Myocyte (in vitro differentiated cells): ENCODE data around the gene TIAM2. TPM values are rescaled to one million over a fixed set of nuclear protein-coding genes. Genes with fewer than 3 reads are reported as not detected.

Experiments used
- DNase-seq: peaks from one replicate; pipeline ENCODE4 v3.0.0-alpha.2; 2012; ENCODE audit warnings: low read depth
- total RNA-seq: library from RNA; depleted of rRNA; stranded (reverse); fragments of >200 nt; gene quantifications from 2 replicates; pipeline ENCODE4 v1.2.3, GENCODE V29; 2014

Gene TIAM2
- total RNA-seq, 1 donor from 2014 or later, result 29.4 TPM

DNA sequence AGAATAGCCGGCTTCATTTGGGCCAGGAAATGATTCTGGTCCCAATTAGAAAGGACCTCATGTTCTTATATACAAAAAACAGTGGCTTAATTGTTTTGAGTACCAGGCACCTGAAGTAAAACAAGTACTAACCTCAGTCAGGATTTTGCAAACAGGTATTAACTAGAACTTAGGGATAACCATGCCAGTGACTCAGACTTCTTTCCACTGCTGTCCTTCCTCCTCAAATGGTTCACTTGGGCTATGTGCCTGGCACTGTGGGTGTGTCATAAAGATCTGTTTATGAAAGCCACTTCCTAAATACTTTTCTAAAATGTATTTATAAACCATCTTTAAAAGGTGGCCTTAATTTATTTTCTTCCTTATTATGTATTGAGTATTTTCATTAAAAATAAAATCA, 279.4 kb downstream of the TIAM2 start:
- no peak for DNase-seq

GRCh38 chr6:155275808-155276480, 280.8 kb downstream of the TIAM2 start:
- no peak for DNase-seq

GRCh38 chr6:155276638-155277037, 281.5 kb downstream of the TIAM2 start:
- no peak for DNase-seq

DNA sequence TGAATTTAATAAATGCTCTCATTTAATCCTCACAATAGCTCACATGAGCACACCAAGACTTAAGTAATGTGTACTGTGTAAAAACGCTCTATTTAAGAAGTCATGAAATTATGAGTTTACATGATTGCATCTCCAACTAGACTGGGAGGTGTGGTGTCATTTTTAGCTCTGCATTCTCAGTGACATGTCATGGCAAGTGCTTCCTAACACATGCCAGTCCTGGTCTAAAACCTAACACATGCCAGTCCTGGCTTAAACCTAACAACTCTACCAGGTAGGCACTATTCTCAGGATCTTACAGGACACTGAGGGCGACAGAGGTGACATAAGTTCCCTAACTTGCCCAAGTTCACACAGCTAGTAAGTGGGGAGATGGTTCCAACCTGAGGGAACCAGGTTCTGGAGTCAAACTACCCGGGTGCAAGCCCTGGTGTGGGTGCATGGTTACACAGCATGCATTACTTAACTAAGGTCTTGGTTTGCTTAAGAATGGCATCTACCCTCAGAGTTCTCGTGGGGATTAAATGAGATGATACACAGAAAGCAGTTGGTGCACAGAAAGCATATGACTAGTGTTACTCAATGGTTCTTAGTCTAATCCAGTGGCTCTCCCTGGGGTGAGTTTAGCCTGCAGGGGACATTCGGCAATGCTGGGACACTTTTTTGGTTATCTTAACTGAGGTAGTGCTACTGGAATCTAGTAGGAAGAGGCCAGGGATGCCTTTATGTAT, 283.4 kb downstream of the TIAM2 start:
- no peak for DNase-seq

- no peak for DNase-seq
These were observed 289.7 kb downstream of the TIAM2 start for GRCh38 chr6:155284775-155285174.

DNA sequence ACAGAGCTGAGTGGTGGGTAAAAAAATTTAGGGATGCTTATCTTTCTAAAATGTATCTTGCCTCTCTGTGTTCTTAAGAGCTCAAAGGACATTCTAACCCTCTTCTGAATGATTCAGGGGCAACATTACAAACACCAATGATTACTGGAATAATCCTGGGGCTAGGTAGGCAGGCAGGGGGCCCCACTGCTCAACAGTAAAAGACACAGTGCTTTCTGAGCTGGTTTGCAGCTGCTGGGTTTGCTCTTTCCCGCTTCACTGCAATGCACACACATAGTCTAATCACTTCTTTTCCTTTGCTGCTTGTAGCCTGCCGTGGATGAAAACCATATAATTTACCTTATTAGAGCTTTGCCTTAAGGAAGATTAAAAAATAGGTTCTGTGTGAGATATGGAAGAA, 292.6 kb downstream of the TIAM2 start:
- no peak for DNase-seq

DNA sequence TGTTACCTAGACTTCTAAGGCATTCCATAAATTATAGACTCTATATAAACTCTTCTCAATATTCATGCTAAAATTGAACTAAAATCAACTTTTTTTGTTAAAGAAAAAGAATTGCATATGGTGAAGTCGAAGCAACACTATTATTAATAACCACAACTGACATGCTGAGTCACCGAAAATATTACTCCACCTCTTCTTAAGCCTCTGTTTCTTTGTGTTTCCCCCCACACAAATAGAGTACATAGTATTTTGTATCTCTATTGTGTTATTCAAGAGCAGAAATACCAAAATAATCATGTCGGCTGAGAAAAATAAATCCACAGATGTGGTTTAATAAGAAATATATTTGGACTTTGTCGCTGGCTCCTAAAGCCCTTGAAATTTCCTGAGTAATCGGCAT, 295.4 kb downstream of the TIAM2 start:
- DNase-seq, result no peak

DNA sequence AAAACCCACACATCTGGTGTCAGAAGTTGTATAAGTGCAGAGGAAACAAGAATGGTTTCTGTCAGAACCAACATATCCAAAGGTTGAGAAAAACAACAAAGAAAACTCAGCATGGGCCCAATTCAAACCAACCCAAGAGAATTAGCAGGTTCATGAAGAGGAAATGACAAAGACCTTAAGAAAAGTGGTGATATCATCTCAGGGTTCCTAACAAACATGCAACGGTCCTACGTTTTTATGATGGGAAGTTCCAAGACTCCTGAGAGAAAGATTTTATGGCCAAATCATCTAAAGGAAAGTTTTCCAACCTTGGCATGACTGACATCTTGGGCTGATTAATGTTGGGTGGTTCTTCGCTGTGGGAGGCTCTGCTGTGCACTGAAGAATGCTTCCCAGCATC, 296.2 kb downstream of the TIAM2 start:
- DNase-seq, result no peak

- no peak for DNase-seq
These were observed 297.6 kb downstream of the TIAM2 start for GRCh38 chr6:155292711-155293110.

GRCh38 chr6:155297669-155298068, 302.6 kb downstream of the TIAM2 start:
- DNase-seq, result no peak

DNA sequence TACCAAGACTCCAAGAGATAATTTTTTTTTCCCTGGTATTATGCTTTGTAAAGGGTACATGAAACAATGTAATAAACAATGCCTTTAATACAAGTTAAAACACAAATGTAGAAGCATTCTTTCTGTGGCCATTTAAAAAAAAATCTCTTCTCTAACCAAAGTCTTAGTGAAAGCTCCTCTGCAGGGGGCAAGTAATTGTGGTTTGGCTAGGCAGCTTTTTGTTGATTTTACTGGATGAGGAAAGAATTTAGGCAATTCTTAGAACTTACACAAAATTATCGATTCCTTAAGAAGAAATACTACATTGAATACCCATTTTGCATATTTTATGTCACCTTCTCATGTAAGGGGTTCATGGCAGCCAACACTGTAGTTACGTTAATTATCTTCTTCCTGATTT, 306.8 kb downstream of the TIAM2 start:
- no peak for DNase-seq

DNA sequence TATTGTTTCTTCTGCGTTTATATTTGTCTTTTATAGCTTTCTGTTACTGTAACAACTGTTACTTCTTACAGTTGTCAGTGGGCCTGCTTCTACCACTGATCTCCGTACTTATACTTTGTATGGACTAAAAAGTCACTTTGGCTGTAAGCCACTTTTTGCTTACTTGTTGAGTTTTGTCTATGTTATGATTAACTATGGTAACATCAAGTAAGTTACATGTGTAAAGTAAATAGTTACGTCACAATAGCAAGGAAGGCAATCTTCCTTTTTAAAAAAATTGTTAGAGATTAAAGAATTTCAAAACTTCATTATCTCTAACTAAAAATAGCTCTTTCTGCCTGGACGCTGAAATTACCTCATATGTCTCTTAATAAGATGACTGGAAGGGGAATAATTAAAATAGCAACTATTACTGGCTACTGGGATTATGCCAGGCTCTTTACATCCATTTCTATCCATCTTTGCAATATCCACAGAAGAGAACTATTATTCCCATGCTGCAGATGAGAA, 308.3 kb downstream of the TIAM2 start:
- no peak for DNase-seq

GRCh38 chr6:155306958-155307357, 311.8 kb downstream of the TIAM2 start:
- DNase-seq, result no peak
